ENCODE results near the gene PHF2. TPM values are rescaled to one million over a fixed set of nuclear protein-coding genes. Genes with fewer than 3 reads are reported as not detected.

The PHF2 gene
- total RNA-seq, 1 donor from 2014 or later, result 12.1 TPM

DNA sequence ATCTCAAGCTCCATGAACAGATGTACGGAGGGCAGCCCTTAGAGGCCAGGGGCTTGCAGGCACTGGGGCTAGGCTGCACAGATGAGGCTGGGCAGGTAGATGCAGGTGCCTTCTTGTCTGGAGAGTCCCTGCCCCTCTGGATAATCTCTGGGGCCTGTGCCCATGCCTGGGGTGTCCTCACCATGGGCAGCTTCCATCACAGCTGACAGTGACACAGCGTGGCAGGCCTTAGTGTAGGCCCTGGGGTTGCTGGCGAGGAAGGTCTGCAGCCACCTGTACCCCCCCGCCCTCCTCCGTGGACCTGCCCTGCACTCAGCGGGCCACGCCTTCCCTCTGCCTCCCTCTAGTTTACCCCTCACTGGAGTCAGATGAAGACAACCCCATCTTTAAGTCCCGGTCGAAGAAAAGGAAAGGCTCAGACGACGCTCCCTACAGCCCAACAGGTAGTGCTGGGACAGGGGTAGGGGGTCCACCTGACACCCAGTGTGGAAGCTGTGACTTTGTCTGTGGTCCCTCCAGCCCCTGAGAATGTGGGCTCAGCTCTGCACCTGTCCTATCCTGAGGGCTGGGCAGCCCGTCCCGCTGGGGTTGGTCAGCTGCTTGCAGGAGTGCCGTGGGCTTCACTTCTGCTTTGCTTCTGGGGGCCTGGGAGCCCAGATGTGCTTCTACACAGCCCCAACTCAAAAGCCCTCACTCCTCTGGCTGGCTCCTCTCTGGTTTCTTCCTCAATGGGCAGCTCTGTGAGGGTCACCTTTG, 98.4 kb downstream of the PHF2 start:
- H3K9me3 Mint-ChIP-seq (ENCODE audit: unreplicated experiment), result no peaks in the 10 kb centered on the region
- H3K9ac ChIP-seq (ENCODE audit: low read length), result no peak overlapping the region
- peaks cover 27% of the 10 kb centered on the region for H4K20me1 ChIP-seq (ENCODE audit: insufficient read depth, low read length)
- no peak overlapping the region for H3K4me3 Mint-ChIP-seq (ENCODE audit: unreplicated experiment)
- no peaks in the 10 kb centered on the region for H3K4me1 Mint-ChIP-seq (ENCODE audit: low read depth, unreplicated experiment)
- H3K36me3 Mint-ChIP-seq (ENCODE audit: low read depth, unreplicated experiment), result peaks cover 10% of the 10 kb centered on the region
- H3K4me2 ChIP-seq (ENCODE audit: low read length), result no peak overlapping the region
- DNase-seq (ENCODE audit: low read depth) (no peak), FAIRE-seq (no peak)
- no peaks in the 10 kb centered on the region for H3K27me3 Mint-ChIP-seq (ENCODE audit: low read depth, unreplicated experiment)
- TF ChIP-seq EZH2 (IDR thresholded peaks at IDR 0.05; ENCODE audit: insufficient read depth, low read length) (no peak), CTCF (IDR thresholded peaks at IDR 0.05; ENCODE audit: insufficient read depth, low read depth, low read length) (no peak)
- no peaks in the 10 kb centered on the region for H3K27me3 ChIP-seq (ENCODE audit: insufficient read depth, low read length)
- H3K4me3 ChIP-seq (ENCODE audit: insufficient read depth, low read depth, low read length), result no peak overlapping the region
- H3K27ac Mint-ChIP-seq (ENCODE audit: unreplicated experiment), result no peak overlapping the region
- no peaks in the 10 kb centered on the region for H3K4me1 ChIP-seq (ENCODE audit: insufficient read depth, low read length)
- H3K36me3 ChIP-seq (ENCODE audit: insufficient read depth, low read length), result no peaks in the 10 kb centered on the region
- H3K79me2 ChIP-seq (ENCODE audit: insufficient read depth, low read length), result no peaks in the 10 kb centered on the region
- H2AFZ ChIP-seq (ENCODE audit: low read depth, low read length), result no peak overlapping the region
- no peaks in the 10 kb centered on the region for H3K9me3 ChIP-seq (ENCODE audit: insufficient read depth, low read depth, low read length)
- no peak overlapping the region for H3K27ac ChIP-seq (ENCODE audit: low read depth, low read length)

GRCh38 chr9:93675336-93676150, 99.2 kb downstream of the PHF2 start:
- Mint-ChIP-seq H3K4me1 (ENCODE audit: low read depth, unreplicated experiment) (no peaks in the 10 kb centered on the region), H3K27me3 (ENCODE audit: low read depth, unreplicated experiment) (no peaks in the 10 kb centered on the region), H3K27ac (ENCODE audit: unreplicated experiment) (no peak overlapping the region), H3K9me3 (ENCODE audit: unreplicated experiment) (no peaks in the 10 kb centered on the region), H3K36me3 (ENCODE audit: low read depth, unreplicated experiment) (peaks cover 10% of the 10 kb centered on the region), H3K4me3 (ENCODE audit: unreplicated experiment) (no peak overlapping the region)
- FAIRE-seq, result no peak
- Histone ChIP-seq H3K4me3 (ENCODE audit: insufficient read depth, low read depth, low read length) (no peak overlapping the region), H3K79me2 (ENCODE audit: insufficient read depth, low read length) (no peaks in the 10 kb centered on the region), H3K36me3 (ENCODE audit: insufficient read depth, low read length) (no peaks in the 10 kb centered on the region), H2AFZ (ENCODE audit: low read depth, low read length) (no peak overlapping the region), H3K4me1 (ENCODE audit: insufficient read depth, low read length) (no peaks in the 10 kb centered on the region), H4K20me1 (ENCODE audit: insufficient read depth, low read length) (peaks cover 21% of the 10 kb centered on the region), H3K9ac (ENCODE audit: low read length) (no peak overlapping the region), H3K27me3 (ENCODE audit: insufficient read depth, low read length) (no peaks in the 10 kb centered on the region), H3K27ac (ENCODE audit: low read depth, low read length) (no peak overlapping the region), H3K9me3 (ENCODE audit: insufficient read depth, low read depth, low read length) (no peaks in the 10 kb centered on the region), H3K4me2 (ENCODE audit: low read length) (no peak overlapping the region)
- TF ChIP-seq CTCF (IDR thresholded peaks at IDR 0.05; ENCODE audit: insufficient read depth, low read depth, low read length) (no peak), EZH2 (IDR thresholded peaks at IDR 0.05; ENCODE audit: insufficient read depth, low read length) (no peak)
- no peak for DNase-seq (ENCODE audit: low read depth)
